HG02981 (cell line): ENCODE data around the gene GLB1L3.

Source experiments
- ATAC-seq: cut with Tn5 transposase; IDR thresholded peaks from one replicate; pipeline ENCODE4 v1.9.1; 2021; ENCODE audit warnings: mild to moderate bottlenecking, moderate library complexity; ENCODE audit not compliant: unreplicated experiment

The GLB1L3 gene

GRCh38 chr11:134358856-134359490 lies 82.8 kb downstream of the GLB1L3 start:
- ATAC-seq, result no peak

GRCh38 chr11:134359646-134360045 lies 83.5 kb downstream of the GLB1L3 start:
- no peak for ATAC-seq

- ATAC-seq, result peak; percentile 82
Observed at GRCh38 chr11:134360050-134360835, 84.1 kb downstream of the GLB1L3 start.

- no peak for ATAC-seq
Observed at GRCh38 chr11:134361661-134362060, 85.5 kb downstream of the GLB1L3 start.

- ATAC-seq, result no peak
Observed at GRCh38 chr11:134362192-134362901, 86.2 kb downstream of the GLB1L3 start.

- no peak for ATAC-seq
Observed at GRCh38 chr11:134363161-134363560, 87.0 kb downstream of the GLB1L3 start.

GRCh38 chr11:134363592-134363991 lies 87.4 kb downstream of the GLB1L3 start:
- ATAC-seq, result no peak

GRCh38 chr11:134364261-134364660 lies 88.1 kb downstream of the GLB1L3 start:
- ATAC-seq, result no peak

GRCh38 chr11:134365011-134365925 lies 89.1 kb downstream of the GLB1L3 start:
- ATAC-seq, result no peak

GRCh38 chr11:134366254-134366653 lies 90.1 kb downstream of the GLB1L3 start:
- ATAC-seq, result no peak

GRCh38 chr11:134367781-134368180 lies 91.6 kb downstream of the GLB1L3 start:
- no peak for ATAC-seq
